ENCODE results near the gene SUMO3. TPM values are rescaled to one million over a fixed set of nuclear protein-coding genes. Genes with fewer than 3 reads are reported as not detected.

Gene SUMO3
- polyA plus RNA-seq, 1 experiment, result 82.6 TPM

GRCh38 chr21:44831227-44831860 lies 13.5 kb upstream of the SUMO3 start:
- DNase-seq (ENCODE audit: low read depth), result no peak
- ChIA-PET POLR2A (no interaction called here), CTCF (no interaction called here)
- no peaks in the 10 kb centered on the region for H3K36me3 ChIP-seq (ENCODE audit: control insufficient read depth, insufficient read depth, low read length)
- H3K27me3 ChIP-seq (ENCODE audit: control insufficient read depth, insufficient read depth, low read length), result peaks cover 2% of the 10 kb centered on the region
- TF ChIP-seq, protein P1, sequence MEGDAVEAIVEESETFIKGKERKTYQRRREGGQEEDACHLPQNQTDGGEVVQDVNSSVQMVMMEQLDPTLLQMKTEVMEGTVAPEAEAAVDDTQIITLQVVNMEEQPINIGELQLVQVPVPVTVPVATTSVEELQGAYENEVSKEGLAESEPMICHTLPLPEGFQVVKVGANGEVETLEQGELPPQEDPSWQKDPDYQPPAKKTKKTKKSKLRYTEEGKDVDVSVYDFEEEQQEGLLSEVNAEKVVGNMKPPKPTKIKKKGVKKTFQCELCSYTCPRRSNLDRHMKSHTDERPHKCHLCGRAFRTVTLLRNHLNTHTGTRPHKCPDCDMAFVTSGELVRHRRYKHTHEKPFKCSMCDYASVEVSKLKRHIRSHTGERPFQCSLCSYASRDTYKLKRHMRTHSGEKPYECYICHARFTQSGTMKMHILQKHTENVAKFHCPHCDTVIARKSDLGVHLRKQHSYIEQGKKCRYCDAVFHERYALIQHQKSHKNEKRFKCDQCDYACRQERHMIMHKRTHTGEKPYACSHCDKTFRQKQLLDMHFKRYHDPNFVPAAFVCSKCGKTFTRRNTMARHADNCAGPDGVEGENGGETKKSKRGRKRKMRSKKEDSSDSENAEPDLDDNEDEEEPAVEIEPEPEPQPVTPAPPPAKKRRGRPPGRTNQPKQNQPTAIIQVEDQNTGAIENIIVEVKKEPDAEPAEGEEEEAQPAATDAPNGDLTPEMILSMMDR (IDR thresholded peaks at IDR 0.05; ENCODE audit: insufficient read depth, low read depth, low read length), result no peak
- no peak overlapping the region for H3K4me3 ChIP-seq (ENCODE audit: low read depth, low read length)

DNA sequence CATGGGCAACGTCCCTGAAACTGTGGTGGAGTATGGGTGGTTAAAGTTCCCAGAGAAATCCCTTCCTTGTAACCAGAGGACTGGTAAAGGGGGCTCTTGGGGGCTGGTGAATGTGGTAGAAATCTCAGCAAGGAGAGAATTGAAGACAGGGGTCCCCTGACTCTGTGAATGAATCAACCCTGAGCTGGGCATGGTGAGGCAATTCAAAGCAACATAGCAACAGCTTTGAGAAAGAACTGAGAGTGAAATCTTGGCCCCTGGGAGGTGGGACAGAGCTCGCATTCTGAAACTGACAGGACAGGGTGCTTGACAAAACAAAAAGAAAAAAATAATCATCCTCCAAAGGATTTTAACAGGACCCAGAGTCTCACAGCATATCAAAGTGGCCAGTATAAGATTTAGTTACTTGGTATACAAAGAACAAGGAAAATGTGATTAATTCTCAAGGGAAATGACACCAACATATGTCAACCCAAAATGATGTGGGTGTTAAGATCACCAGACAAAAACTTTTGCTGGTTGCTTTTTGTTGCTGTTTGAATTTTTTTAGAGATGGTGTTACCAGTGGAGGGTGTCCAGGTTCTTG lies 11.7 kb upstream of the SUMO3 start:
- Histone ChIP-seq H3K36me3 (ENCODE audit: control insufficient read depth, insufficient read depth, low read length) (no peaks in the 10 kb centered on the region), H3K27me3 (ENCODE audit: control insufficient read depth, insufficient read depth, low read length) (no peaks in the 10 kb centered on the region; the same call in 1 of the 2 replicates), H3K4me3 (ENCODE audit: low read depth, low read length) (no peak overlapping the region)
- ChIA-PET CTCF (interaction anchor here (0.9 to 1.6 kb wide), 2 partner anchors 14 to 17 kb away, joined by 3 to 4 read pairs; no protein-coding TSS in a partner anchor), POLR2A (no interaction called here)
- no peak for DNase-seq (ENCODE audit: low read depth)
- TF ChIP-seq, protein P1 (IDR thresholded peaks at IDR 0.05; ENCODE audit: insufficient read depth, low read depth, low read length), result no peak

DNA sequence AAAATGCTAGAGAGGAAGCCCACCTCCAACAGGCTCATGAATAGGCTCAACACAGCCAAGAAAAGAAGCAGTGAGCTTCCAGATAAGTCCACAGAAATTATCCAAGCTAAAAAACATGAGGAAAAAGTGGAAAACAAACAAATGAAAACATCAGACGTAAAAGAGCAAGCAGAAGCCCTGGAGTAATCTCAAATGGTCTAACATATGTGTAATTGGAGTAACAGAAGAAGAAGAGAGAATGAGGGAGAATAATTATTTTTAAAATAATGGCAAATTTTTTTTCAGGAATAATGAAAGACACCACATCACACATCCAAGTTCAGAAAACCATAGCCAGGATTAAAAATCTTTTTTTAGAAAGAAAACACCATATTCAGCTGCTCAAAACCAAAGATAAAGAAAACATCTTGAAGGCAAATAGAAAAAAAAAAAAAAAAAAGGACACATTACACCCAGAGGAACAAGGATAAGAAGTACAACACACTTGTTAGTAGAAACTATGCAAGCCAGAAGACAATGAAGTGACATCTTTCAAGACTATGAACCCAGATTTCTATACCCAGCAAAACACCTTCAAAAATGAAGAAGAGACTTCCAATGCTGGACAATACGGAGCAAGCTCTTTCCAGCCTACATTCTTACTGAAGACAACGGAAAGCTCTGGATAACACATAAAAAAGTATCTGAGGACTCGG lies 10.6 kb upstream of the SUMO3 start:
- TF ChIP-seq, protein P1 (IDR thresholded peaks at IDR 0.05; ENCODE audit: insufficient read depth, low read depth, low read length), result no peak
- Histone ChIP-seq H3K4me3 (ENCODE audit: low read depth, low read length) (no peak overlapping the region), H3K36me3 (ENCODE audit: control insufficient read depth, insufficient read depth, low read length) (no peaks in the 10 kb centered on the region), H3K27me3 (ENCODE audit: control insufficient read depth, insufficient read depth, low read length) (no peaks in the 10 kb centered on the region; the same call in 1 of the 2 replicates)
- DNase-seq (ENCODE audit: low read depth), result no peak
- CTCF ChIA-PET, result interaction anchor here (0.9 to 1.6 kb wide), 2 partner anchors 15 to 18 kb away, joined by 3 to 4 read pairs; no protein-coding TSS in a partner anchor
- POLR2A ChIA-PET, result no interaction called here

- TF ChIP-seq, protein P1 (IDR thresholded peaks at IDR 0.05; ENCODE audit: insufficient read depth, low read depth, low read length), result no peak
- Histone ChIP-seq H3K27me3 (ENCODE audit: control insufficient read depth, insufficient read depth, low read length) (no peaks in the 10 kb centered on the region), H3K36me3 (ENCODE audit: control insufficient read depth, insufficient read depth, low read length) (no peaks in the 10 kb centered on the region), H3K4me3 (ENCODE audit: low read depth, low read length) (no peak overlapping the region)
- ChIA-PET CTCF (interaction anchor here (0.7 kb wide), 2 partner anchors 59 to 61 kb away, joined by 3 read pairs; no protein-coding TSS in a partner anchor), POLR2A (no interaction called here)
- no peak for DNase-seq (ENCODE audit: low read depth)
Measured at GRCh38 chr21:44823179-44823660, 5.4 kb upstream of the SUMO3 start.
